ENCODE measurements around the gene CDK12. TPM values are rescaled to one million over a fixed set of nuclear protein-coding genes. Genes with fewer than 3 reads are reported as not detected.

The CDK12 gene
- total and polyA plus RNA-seq, 9 of the 15 experiments (the other 6 are each of a cell fraction or from before 2014, with no cell fraction given): 3.4 to 65.6 (median 36.8) TPM

DNA sequence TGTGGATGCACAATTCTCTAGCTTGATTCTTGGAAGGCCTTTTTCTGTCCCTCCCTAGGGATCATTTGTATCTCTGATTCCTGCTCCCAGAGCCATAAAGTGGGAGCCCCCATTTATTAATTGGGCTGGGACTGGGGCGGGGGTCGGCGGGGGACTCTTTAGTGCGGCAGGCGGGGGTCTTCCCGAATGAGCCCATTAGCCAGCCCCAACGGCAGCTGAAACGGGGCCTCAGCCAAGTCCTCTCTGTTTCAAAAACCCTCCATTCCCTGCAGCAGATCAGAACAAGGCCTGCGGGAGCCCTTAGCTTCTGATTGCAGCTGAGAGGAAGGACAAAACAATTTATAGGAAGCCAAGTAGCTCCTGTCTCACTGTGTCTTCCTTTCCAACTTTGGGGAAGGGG is 79.3 kb downstream of the CDK12 start:
- no peak overlapping the region for H3K4me3 ChIP-seq
- in situ Hi-C loops (cut with MboI) (no loop called here), intact Hi-C loops (cut with micrococcal nuclease) (no loop called here)
- no peaks in the 10 kb centered on the region for H3K79me2 ChIP-seq (ENCODE audit: control insufficient read depth, insufficient read depth, low read length)
- DNase-seq (ENCODE audit: extremely low read depth in 1 of 4, low spot score in 3 of 4) (no peak), FAIRE-seq (no peak), ATAC-seq (no peak)
- H2AFZ ChIP-seq (ENCODE audit: low read depth, low read length): no peak overlapping the region
- peaks cover 0 to 18% of the 10 kb centered on the region in 2 experiments; a peak in 2 of 5 replicates for H3K4me1 ChIP-seq (replicated peaks in 1 of 2; ENCODE audit: control insufficient read depth in 2 of 2, insufficient read depth in 2 of 2, low read length in 2 of 2)
- no peaks in the 10 kb centered on the region for H4K20me1 ChIP-seq (replicated peaks; ENCODE audit: control insufficient read depth, insufficient read depth, low read length)
- TF ChIP-seq ZNF133 (CRISPR knock-in tag; IDR thresholded peaks at IDR 0.05) (no peak), MTA2 (IDR thresholded peaks at IDR 0.05; ENCODE audit: low read depth) (no peak)
- TF ChIP-seq, protein P1, sequence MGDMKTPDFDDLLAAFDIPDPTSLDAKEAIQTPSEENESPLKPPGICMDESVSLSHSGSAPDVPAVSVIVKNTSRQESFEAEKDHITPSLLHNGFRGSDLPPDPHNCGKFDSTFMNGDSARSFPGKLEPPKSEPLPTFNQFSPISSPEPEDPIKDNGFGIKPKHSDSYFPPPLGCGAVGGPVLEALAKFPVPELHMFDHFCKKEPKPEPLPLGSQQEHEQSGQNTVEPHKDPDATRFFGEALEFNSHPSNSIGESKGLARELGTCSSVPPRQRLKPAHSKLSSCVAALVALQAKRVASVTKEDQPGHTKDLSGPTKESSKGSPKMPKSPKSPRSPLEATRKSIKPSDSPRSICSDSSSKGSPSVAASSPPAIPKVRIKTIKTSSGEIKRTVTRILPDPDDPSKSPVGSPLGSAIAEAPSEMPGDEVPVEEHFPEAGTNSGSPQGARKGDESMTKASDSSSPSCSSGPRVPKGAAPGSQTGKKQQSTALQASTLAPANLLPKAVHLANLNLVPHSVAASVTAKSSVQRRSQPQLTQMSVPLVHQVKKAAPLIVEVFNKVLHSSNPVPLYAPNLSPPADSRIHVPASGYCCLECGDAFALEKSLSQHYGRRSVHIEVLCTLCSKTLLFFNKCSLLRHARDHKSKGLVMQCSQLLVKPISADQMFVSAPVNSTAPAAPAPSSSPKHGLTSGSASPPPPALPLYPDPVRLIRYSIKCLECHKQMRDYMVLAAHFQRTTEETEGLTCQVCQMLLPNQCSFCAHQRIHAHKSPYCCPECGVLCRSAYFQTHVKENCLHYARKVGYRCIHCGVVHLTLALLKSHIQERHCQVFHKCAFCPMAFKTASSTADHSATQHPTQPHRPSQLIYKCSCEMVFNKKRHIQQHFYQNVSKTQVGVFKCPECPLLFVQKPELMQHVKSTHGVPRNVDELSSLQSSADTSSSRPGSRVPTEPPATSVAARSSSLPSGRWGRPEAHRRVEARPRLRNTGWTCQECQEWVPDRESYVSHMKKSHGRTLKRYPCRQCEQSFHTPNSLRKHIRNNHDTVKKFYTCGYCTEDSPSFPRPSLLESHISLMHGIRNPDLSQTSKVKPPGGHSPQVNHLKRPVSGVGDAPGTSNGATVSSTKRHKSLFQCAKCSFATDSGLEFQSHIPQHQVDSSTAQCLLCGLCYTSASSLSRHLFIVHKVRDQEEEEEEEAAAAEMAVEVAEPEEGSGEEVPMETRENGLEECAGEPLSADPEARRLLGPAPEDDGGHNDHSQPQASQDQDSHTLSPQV (IDR thresholded peaks at IDR 0.05): no peak
- TF ChIP-seq, protein P2, sequence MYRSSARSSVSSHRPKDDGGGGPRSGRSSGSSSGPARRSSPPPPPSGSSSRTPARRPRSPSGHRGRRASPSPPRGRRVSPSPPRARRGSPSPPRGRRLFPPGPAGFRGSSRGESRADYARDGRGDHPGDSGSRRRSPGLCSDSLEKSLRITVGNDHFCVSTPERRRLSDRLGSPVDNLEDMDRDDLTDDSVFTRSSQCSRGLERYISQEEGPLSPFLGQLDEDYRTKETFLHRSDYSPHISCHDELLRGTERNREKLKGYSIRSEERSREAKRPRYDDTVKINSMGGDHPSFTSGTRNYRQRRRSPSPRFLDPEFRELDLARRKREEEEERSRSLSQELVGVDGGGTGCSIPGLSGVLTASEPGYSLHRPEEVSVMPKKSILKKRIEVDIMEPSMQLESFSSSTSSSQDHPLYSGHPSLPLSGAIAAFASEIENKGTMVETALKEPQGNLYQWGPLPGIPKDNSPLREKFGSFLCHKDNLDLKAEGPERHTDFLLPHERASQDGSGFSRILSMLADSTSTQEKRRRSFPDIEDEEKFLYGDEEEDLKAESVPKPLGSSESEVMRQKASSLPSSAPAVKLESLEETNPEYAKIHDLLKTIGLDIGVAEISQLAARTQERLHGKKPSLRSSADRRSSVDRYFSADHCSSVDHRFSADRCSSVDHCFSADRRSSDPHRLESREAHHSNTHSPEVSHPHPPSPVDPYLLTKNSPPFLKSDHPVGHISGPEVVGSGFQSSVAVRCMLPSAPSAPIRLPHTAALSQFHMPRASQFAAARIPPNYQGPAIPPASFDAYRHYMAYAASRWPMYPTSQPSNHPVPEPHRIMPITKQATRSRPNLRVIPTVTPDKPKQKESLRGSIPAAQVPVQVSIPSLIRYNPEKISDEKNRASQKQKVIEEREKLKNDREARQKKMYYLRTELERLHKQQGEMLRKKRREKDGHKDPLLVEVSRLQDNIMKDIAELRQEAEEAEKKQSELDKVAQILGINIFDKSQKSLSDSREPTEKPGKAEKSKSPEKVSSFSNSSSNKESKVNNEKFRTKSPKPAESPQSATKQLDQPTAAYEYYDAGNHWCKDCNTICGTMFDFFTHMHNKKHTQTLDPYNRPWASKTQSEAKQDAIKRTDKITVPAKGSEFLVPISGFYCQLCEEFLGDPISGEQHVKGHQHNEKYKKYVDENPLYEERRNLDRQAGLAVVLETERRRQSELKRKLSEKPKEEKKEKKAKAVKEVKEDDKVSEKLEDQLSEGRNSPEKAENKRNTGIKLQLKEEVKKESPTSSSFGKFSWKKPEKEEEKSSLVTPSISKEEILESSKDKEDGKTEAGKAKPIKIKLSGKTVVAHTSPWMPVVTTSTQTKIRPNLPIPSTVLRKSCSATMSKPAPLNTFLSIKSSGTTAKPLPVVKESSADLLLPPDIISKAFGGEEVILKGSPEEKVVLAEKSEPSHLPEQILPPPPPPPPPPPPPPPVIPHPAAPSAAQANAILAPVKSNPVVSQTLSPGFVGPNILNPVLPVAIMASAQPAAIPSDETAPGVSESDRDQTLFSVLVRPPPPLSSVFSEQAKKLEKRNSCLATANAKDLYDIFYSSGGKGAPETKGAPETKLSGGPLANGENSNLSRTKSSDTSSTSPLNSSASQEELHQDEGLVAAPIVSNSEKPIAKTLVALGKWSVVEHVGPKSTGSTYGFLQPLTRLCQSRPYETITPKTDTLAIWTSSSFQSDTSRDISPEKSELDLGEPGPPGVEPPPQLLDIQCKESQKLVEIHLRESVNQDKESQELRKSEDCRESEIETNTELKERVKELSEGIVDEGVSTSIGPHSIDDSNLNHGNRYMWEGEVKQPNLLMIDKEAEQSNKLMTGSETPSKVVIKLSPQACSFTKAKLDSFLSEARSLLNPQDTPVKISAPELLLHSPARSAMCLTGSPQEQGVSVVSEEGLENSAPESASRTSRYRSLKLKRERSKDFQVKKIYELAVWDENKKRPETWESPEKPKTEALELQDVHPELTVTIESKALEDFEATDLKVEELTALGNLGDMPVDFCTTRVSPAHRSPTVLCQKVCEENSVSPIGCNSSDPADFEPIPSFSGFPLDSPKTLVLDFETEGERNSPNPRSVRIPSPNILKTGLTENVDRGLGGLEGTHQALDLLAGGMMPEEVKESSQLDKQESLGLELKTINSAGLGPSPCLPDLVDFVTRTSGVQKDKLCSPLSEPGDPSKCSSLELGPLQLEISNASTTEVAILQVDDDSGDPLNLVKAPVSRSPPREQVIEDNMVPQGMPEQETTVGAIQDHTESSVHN (IDR thresholded peaks at IDR 0.05; ENCODE audit: borderline replicate concordance in 1 of 2, low read depth in 1 of 2): no peak
- H3K9ac ChIP-seq (ENCODE audit: insufficient read depth in 1 of 2, low read depth in 2 of 2, low read length in 2 of 2): no peak overlapping the region
- H3K9me1 ChIP-seq (ENCODE audit: control insufficient read depth, insufficient read depth, low read length): no peaks in the 10 kb centered on the region
- no peak overlapping the region for H3K27ac ChIP-seq (ENCODE audit: extremely low read depth, low read depth, low read length)
- POLR2A ChIA-PET: interaction anchor here (0.6 kb wide), 1 partner anchor 445 kb away, joined by 4 read pairs; no protein-coding TSS in a partner anchor
- H3K27me3 ChIP-seq (ENCODE audit: control insufficient read depth in 2 of 2, insufficient read depth in 2 of 2, low read length in 2 of 2): no peaks in the 10 kb centered on the region
- WGBS (ENCODE audit: insufficient coverage, low coverage, missing lambda C conversion rate): 70% methylated on average over 4 of the region's 9 CpGs
- H3K9me3 ChIP-seq (replicated peaks; ENCODE audit: control insufficient read depth, insufficient read depth, low read depth, low read length): no peaks in the 10 kb centered on the region
- no peaks in the 10 kb centered on the region for H3K36me3 ChIP-seq (ENCODE audit: control insufficient read depth, insufficient read depth, low read length)
- CTCF ChIA-PET (ENCODE audit: low intra/inter-chr PET ratio): no interaction called here
- no peak overlapping the region for H3K4me2 ChIP-seq (ENCODE audit: insufficient read depth, low read length)
- no TSS peak for BruUV-seq (replicated peaks)

All from K562 (cell line).